ENCODE measurements around the gene TMEM217.

The TMEM217 gene

GRCh38 chr6:37279366-37280134 is 21.6 kb upstream of the TMEM217 start:
- DNase-seq = peak; percentile 80

- peak; percentile 63 for DNase-seq
These were observed 19.1 kb upstream of the TMEM217 start for GRCh38 chr6:37277001-37277409.

GRCh38 chr6:37275350-37275749 is 17.4 kb upstream of the TMEM217 start:
- DNase-seq = no peak

GRCh38 chr6:37273690-37274089 is 15.7 kb upstream of the TMEM217 start:
- DNase-seq = peak; percentile 37

- no peak for DNase-seq
These were observed 15.1 kb upstream of the TMEM217 start for GRCh38 chr6:37272834-37273566.

GRCh38 chr6:37269105-37269504 is 11.2 kb upstream of the TMEM217 start:
- no peak for DNase-seq

- DNase-seq = no peak
These were observed 7.9 kb upstream of the TMEM217 start for GRCh38 chr6:37265860-37266259.

- DNase-seq = no peak
These were observed 7.1 kb upstream of the TMEM217 start for GRCh38 chr6:37265001-37265400.

- DNase-seq = no peak
These were observed 4.6 kb upstream of the TMEM217 start for GRCh38 chr6:37262446-37263026.

- DNase-seq = no peak
These were observed 3.3 kb upstream of the TMEM217 start for GRCh38 chr6:37261198-37261597.

- no peak for DNase-seq
These were observed 2.5 kb upstream of the TMEM217 start for GRCh38 chr6:37260444-37260843.

- DNase-seq = no peak
These were observed 2.1 kb upstream of the TMEM217 start for GRCh38 chr6:37260040-37260439.

- peak; percentile 16 for DNase-seq
These were observed 1.2 kb upstream of the TMEM217 start for GRCh38 chr6:37259191-37259590.

- DNase-seq = no peak
These were observed 611 bp upstream of the TMEM217 start for GRCh38 chr6:37258405-37259105.

GRCh38 chr6:37257320-37257633 is 667 bp downstream of the TMEM217 start:
- DNase-seq = no peak

GRCh38 chr6:37256692-37257319 is 1.1 kb downstream of the TMEM217 start:
- no peak for DNase-seq

GRCh38 chr6:37254881-37255280 is 3.1 kb downstream of the TMEM217 start:
- no peak for DNase-seq

- DNase-seq = no peak
These were observed 4.4 kb downstream of the TMEM217 start for GRCh38 chr6:37253486-37254007.

- DNase-seq = no peak
These were observed 6.6 kb downstream of the TMEM217 start for GRCh38 chr6:37251211-37251780.

- peak; percentile 49 for DNase-seq
These were observed 13.3 kb downstream of the TMEM217 start for GRCh38 chr6:37244430-37245310.

- DNase-seq = peak; percentile 51
These were observed 14.1 kb downstream of the TMEM217 start for GRCh38 chr6:37243816-37244370.
